ENCODE data around the gene BPGM.

The BPGM gene

DNA sequence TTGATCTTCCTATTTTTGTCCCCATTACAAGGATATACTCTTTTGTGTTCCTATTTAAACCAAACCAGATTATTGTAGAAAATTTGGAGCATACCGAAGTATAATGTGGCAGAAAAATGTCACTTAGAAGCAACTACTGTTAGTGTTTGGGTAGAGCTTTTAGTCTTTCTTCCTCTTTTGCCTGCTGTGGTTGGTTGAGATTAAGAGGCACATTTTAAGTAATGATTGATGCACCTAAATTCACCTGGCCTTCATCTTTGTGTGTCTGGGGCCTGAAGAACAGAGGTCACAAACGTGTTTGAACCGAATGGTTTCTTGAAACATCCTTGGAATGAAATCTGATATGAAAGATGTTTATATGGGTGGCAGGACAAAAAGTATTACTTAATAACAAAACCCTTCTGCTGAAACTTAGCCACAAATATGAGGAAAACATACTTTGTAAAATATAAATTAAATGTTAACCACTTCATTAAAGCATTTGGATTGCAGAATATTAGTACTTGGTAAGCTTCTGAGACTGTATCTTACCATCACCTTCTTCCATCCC is 2.6 kb downstream of the BPGM start:
- TF ChIP-seq, protein P1, sequence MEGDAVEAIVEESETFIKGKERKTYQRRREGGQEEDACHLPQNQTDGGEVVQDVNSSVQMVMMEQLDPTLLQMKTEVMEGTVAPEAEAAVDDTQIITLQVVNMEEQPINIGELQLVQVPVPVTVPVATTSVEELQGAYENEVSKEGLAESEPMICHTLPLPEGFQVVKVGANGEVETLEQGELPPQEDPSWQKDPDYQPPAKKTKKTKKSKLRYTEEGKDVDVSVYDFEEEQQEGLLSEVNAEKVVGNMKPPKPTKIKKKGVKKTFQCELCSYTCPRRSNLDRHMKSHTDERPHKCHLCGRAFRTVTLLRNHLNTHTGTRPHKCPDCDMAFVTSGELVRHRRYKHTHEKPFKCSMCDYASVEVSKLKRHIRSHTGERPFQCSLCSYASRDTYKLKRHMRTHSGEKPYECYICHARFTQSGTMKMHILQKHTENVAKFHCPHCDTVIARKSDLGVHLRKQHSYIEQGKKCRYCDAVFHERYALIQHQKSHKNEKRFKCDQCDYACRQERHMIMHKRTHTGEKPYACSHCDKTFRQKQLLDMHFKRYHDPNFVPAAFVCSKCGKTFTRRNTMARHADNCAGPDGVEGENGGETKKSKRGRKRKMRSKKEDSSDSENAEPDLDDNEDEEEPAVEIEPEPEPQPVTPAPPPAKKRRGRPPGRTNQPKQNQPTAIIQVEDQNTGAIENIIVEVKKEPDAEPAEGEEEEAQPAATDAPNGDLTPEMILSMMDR (IDR thresholded peaks at IDR 0.05; ENCODE audit: unreplicated experiment in 3 of 3) = no peak
- H3K36me3 Mint-ChIP-seq (ENCODE audit: low read depth) = no peaks in the 10 kb centered on the region
- H3K4me1 Mint-ChIP-seq = peaks cover 4% of the 10 kb centered on the region
- no peaks in the 10 kb centered on the region for H3K9me3 Mint-ChIP-seq
- peak overlapping the region; percentile 34 to 64 (median 37) for H3K4me3 Mint-ChIP-seq
- H3K27ac Mint-ChIP-seq = peak overlapping the region in 2 of 3 experiments; percentile 21 to 26
- no peaks in the 10 kb centered on the region for H3K27me3 Mint-ChIP-seq (ENCODE audit: low read depth)

DNA sequence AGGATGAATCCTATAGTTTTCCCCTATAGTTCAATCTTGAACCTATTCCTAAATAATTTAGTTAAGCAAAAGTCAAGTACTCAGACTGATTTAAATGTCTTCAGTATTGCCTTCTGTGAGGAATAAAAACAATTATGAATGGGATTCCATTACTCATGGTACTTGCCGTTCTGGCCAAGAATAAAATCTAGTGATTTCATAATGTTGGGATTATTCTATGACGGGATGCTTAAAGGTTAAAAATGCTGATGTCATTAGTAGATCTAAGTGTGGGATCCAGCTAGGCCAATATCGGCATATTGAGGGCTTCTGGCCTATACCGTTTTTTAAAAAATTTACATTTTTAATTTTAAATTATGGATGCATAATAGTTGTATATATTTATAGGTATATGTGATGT is 5.3 kb downstream of the BPGM start:
- no peak overlapping the region for H3K27ac Mint-ChIP-seq

DNA sequence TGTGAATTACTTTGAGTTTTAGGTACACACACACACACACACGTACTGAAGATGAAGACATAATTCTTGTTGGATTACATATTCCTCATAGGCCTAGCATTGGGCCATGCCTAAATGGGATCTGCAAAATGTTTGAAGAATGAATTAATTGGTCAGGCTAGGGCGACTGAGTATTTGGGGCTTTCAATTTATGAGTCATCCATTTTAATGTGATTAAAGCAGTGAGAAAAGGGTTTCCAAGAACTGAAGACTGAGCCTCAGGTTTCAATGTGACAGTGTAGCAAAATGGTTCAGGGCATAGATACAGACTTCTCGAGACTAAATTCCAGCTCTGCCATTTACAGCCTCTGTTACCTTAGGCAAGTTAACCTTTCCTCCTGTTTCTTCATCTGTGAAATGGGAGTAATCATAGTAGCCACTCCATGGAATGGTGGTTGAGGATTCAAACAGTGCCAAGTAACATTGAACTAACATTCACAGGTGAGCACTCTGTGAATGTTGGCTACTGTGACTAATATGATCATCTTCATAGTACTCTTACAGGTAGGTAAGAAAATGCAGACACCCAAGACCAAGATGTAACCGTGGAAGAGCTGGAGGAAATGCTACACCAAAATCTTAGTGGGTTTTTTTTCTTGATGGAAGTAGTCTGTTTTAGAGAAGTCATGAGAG is 7.6 kb downstream of the BPGM start:
- Mint-ChIP-seq H3K27me3 (ENCODE audit: low read depth) (no peaks in the 10 kb centered on the region), H3K36me3 (ENCODE audit: low read depth) (peaks cover 5% of the 10 kb centered on the region), H3K4me1 (peaks cover 3% of the 10 kb centered on the region), H3K27ac (no peak overlapping the region), H3K9me3 (no peaks in the 10 kb centered on the region), H3K4me3 (no peak overlapping the region)
- TF ChIP-seq, protein P1 (IDR thresholded peaks at IDR 0.05; ENCODE audit: unreplicated experiment in 3 of 3) = no peak

More for the DNA sequence above, 5.3 kb downstream of the BPGM start:
- peaks cover 3% of the 10 kb centered on the region for H3K4me1 Mint-ChIP-seq
- peaks cover 5% of the 10 kb centered on the region for H3K36me3 Mint-ChIP-seq (ENCODE audit: low read depth)
- no peaks in the 10 kb centered on the region for H3K9me3 Mint-ChIP-seq
- no peaks in the 10 kb centered on the region for H3K27me3 Mint-ChIP-seq (ENCODE audit: low read depth)
- TF ChIP-seq, protein P1 (IDR thresholded peaks at IDR 0.05; ENCODE audit: unreplicated experiment in 3 of 3) = no peak
- H3K4me3 Mint-ChIP-seq = no peak overlapping the region

DNA sequence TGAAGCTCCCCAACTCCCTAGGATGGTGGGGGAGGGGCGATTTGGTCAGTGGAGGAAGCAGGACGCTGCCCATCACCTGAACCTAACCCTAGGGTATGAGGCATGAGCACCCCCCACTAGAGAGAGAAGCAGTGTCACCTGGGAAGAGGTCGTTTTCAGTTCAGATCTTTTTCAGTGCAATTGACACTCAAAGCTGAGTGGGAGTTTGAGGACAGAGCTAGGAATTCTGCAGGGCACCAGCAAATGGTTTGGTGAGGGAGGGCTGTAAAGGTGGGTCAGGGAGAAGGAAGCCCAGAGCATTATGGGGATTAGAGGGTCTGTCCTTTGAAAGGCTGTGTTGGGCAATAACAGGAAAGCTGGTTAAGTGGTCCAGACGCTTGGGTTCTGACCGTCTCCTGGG is 10.9 kb downstream of the BPGM start:
- no peaks in the 10 kb centered on the region for H3K9me3 Mint-ChIP-seq
- no peak overlapping the region for H3K4me3 Mint-ChIP-seq
- no peak overlapping the region for H3K27ac Mint-ChIP-seq
- H3K4me1 Mint-ChIP-seq = no peaks in the 10 kb centered on the region
- peaks cover 15% of the 10 kb centered on the region for H3K36me3 Mint-ChIP-seq (ENCODE audit: low read depth)
- H3K27me3 Mint-ChIP-seq (ENCODE audit: low read depth) = no peaks in the 10 kb centered on the region
- TF ChIP-seq, protein P1 (IDR thresholded peaks at IDR 0.05; ENCODE audit: unreplicated experiment in 3 of 3) = no peak

DNA sequence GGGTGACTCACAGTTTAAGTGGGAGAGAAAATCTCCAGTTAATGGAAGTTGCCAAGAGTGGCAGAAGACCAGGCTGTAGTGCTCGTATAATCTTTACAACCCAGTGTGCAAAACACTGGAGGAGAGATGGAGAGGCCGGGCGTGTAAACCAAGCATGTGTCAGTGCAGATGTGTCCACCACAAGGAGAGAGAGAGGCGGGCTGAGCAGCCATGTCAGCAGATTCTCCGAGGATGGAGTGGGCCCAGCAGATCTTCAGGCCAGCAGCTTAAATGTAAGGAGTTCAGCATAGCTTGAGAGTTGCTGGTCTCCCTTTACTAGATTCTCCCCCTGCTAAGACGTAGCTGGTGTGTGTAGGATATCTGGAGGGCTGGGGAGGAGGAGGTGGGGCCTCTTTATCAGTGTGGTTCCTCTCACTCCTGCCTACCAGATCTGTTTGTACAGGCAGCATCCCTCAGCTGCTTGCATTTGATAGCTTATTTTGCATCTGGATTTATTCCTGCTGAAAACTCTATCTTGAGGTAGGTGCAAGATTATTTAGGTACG is 13.7 kb downstream of the BPGM start:
- TF ChIP-seq, protein P1 (IDR thresholded peaks at IDR 0.05; ENCODE audit: unreplicated experiment in 3 of 3) = no peak
- Mint-ChIP-seq H3K4me1 (no peaks in the 10 kb centered on the region), H3K9me3 (no peaks in the 10 kb centered on the region), H3K36me3 (ENCODE audit: low read depth) (peaks cover 25% of the 10 kb centered on the region), H3K27ac (no peak overlapping the region), H3K4me3 (no peak overlapping the region), H3K27me3 (ENCODE audit: low read depth) (no peaks in the 10 kb centered on the region)

Measured in nephron (organoid).